Endothelial cell (in vitro differentiated cells): Measurements from ENCODE around the gene PHACTR1. TPM values are rescaled to one million over a fixed set of nuclear protein-coding genes. Genes with fewer than 3 reads are reported as not detected.

ENCODE experiments used
- DNase-seq: peaks from one replicate; pipeline ENCODE4 v3.0.0; 2021; ENCODE audit warnings: low spot score
- H3K27ac Mint-ChIP-seq: one replicate; pipeline ENCODE4 v1.8.0; 2021; ENCODE audit warnings: mixed read lengths, inconsistent platforms; ENCODE audit not compliant: unreplicated experiment
- H3K27me3 Mint-ChIP-seq: one replicate; pipeline ENCODE4 v1.8.0; 2021; ENCODE audit warnings: mild to moderate bottlenecking, moderate library complexity, mixed read lengths, inconsistent platforms; ENCODE audit not compliant: unreplicated experiment
- H3K36me3 Mint-ChIP-seq: one replicate; pipeline ENCODE4 v1.8.0; 2021; ENCODE audit warnings: mild to moderate bottlenecking, low read depth, mixed read lengths, inconsistent platforms; ENCODE audit not compliant: unreplicated experiment
- H3K4me1 Mint-ChIP-seq: one replicate; pipeline ENCODE4 v1.8.0; 2021; ENCODE audit warnings: mild to moderate bottlenecking, mixed read lengths, inconsistent platforms; ENCODE audit not compliant: unreplicated experiment
- H3K4me3 Mint-ChIP-seq: one replicate; pipeline ENCODE4 v1.8.0; 2021; ENCODE audit warnings: mild to moderate bottlenecking, mixed read lengths, inconsistent platforms; ENCODE audit not compliant: unreplicated experiment
- H3K9me3 Mint-ChIP-seq: one replicate; pipeline ENCODE4 v1.8.0; 2021; ENCODE audit warnings: mixed read lengths, inconsistent platforms; ENCODE audit not compliant: unreplicated experiment
- total RNA-seq: library from RNA; stranded (reverse); fragmentation: NEBNext Ultra II Directional; extraction: Animal tissue kit (Norgen Biotek cat#: 25700); gene quantifications from one replicate; pipeline ENCODE4 v1.2.1, GENCODE V29; 2021; ENCODE audit not compliant: unreplicated experiment
- TF ChIP-seq, protein P1 (sequence below): fragments of 200-600 bp; sonication (generic); IDR thresholded peaks from one replicate; pipeline ENCODE4 v1.5.0; 2021; ENCODE audit warnings: antibody characterized with exemption; ENCODE audit not compliant: unreplicated experiment

PHACTR1 gene
- total RNA-seq, 1 donor from 2014 or later, result 39.9 TPM

DNA sequence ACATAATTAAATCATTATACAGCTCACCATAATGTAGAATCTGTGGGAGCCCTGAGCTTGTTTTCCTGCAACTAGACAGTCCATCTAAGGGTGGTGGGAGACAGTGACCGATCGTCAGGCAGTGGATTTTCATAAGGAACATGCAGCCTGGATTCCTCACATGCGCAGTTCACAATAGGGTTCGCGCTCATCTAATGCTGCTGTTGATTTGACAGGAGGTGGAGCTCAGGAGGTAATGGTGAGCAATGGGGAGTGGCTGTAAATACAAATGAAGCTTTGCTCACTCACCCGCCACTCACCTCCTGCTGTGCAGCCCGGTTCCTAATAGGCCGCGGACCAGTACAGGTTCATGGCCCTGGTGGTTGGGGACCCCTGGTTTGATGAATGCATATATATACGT is 470.3 kb downstream of the PHACTR1 start:
- no peak overlapping the region for H3K27ac Mint-ChIP-seq
- H3K4me3 Mint-ChIP-seq, result no peak overlapping the region
- no peaks in the 10 kb centered on the region for H3K27me3 Mint-ChIP-seq
- peaks cover 4% of the 10 kb centered on the region for H3K4me1 Mint-ChIP-seq
- peaks cover 7% of the 10 kb centered on the region for H3K36me3 Mint-ChIP-seq
- no peak for DNase-seq
- no peaks in the 10 kb centered on the region for H3K9me3 Mint-ChIP-seq
- TF ChIP-seq, protein P1, sequence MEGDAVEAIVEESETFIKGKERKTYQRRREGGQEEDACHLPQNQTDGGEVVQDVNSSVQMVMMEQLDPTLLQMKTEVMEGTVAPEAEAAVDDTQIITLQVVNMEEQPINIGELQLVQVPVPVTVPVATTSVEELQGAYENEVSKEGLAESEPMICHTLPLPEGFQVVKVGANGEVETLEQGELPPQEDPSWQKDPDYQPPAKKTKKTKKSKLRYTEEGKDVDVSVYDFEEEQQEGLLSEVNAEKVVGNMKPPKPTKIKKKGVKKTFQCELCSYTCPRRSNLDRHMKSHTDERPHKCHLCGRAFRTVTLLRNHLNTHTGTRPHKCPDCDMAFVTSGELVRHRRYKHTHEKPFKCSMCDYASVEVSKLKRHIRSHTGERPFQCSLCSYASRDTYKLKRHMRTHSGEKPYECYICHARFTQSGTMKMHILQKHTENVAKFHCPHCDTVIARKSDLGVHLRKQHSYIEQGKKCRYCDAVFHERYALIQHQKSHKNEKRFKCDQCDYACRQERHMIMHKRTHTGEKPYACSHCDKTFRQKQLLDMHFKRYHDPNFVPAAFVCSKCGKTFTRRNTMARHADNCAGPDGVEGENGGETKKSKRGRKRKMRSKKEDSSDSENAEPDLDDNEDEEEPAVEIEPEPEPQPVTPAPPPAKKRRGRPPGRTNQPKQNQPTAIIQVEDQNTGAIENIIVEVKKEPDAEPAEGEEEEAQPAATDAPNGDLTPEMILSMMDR, result no peak

DNA sequence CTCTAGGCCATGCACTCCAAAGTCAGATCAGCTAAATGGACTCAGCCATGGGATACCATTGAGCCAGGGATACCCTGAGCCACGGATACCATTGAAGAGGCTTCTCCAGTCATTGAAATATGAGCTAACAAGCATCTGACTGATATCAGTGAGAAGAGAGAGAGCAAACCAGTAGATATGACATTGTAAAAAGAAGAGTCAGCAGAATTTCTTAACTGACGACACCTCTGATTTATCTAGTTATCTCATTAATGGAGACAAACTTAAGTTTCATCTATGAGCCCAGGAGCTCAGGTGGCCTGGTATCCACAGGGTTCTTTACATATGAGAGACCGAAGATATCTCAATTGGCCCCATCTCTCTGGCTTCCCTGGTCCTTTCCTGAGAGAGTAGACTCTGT is 471.1 kb downstream of the PHACTR1 start:
- peaks cover 4% of the 10 kb centered on the region for H3K4me1 Mint-ChIP-seq
- no peaks in the 10 kb centered on the region for H3K27me3 Mint-ChIP-seq
- H3K4me3 Mint-ChIP-seq, result no peak overlapping the region
- TF ChIP-seq, protein P1, result no peak
- H3K9me3 Mint-ChIP-seq, result no peaks in the 10 kb centered on the region
- no peak overlapping the region for H3K27ac Mint-ChIP-seq
- peaks cover 7% of the 10 kb centered on the region for H3K36me3 Mint-ChIP-seq
- DNase-seq, result no peak

DNA sequence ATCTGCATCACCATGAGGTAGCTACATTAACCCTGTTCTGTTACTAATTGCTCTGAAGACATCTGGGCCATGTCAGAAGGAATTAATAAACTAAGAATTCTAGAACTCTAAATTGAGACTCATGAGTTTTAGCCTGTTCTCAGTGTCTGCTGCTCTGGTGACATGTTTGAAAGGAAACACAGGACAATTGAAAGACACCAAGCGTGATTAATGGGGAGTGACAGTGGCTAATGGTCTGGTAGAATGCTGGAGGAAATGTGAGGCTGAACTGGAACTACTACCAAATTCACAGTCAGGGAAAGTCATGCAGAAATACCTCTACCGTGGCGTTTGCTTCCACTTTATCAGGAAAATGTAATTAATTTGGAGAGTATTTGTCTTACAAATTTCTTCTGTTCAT is 471.7 kb downstream of the PHACTR1 start:
- no peaks in the 10 kb centered on the region for H3K9me3 Mint-ChIP-seq
- no peak for DNase-seq

DNA sequence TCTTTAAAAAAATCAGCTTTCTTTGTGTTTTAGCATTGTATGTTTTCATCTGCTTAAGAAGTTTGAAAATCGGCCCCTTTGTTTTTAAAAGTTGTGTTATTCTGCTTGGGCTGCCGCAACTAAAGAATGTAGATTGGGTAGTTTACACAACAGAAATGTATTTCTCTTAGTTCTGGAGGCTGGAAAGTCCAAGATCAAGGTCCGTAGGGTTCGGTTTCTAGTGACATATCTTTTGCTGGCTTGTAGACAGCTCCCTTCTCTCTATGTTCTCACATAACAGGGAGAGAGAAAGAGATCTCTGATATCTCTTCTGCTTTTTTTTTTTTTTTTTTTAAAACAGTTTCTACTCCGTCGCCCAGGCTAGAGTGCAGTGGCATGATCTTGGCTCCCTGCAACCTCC is 473.1 kb downstream of the PHACTR1 start:
- Mint-ChIP-seq H3K27me3 (no peaks in the 10 kb centered on the region), H3K9me3 (no peaks in the 10 kb centered on the region), H3K27ac (no peak overlapping the region), H3K4me3 (no peak overlapping the region), H3K4me1 (peaks cover 4% of the 10 kb centered on the region), H3K36me3 (peaks cover 4% of the 10 kb centered on the region)
- no peak for DNase-seq
- TF ChIP-seq, protein P1, result no peak

More for the DNA sequence above, 471.7 kb downstream of the PHACTR1 start:
- peaks cover 4% of the 10 kb centered on the region for H3K4me1 Mint-ChIP-seq
- no peak overlapping the region for H3K27ac Mint-ChIP-seq
- H3K36me3 Mint-ChIP-seq, result peaks cover 7% of the 10 kb centered on the region
- no peaks in the 10 kb centered on the region for H3K27me3 Mint-ChIP-seq
- H3K4me3 Mint-ChIP-seq, result no peak overlapping the region
- TF ChIP-seq, protein P1, result no peak

DNA sequence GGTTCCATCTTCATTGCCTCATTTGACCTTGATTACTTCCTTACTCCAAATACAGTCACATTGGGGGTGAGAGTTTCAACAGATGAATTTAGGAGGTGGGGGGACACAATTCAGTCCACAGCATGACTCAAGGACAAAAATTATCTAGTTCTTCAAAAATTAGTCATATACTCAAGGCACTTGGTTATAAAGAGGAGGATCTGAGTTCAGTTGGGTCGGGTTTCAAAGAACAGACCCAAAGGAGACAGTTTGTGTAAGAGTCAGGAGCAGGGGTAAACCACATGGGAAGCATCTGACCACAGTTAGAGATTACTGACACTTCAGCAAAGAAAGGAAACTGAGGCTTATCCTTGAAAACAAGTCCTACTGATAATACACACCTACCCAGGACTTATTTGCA is 473.8 kb downstream of the PHACTR1 start:
- Mint-ChIP-seq H3K36me3 (no peaks in the 10 kb centered on the region), H3K4me3 (no peak overlapping the region), H3K27ac (no peak overlapping the region), H3K4me1 (no peaks in the 10 kb centered on the region), H3K9me3 (no peaks in the 10 kb centered on the region), H3K27me3 (no peaks in the 10 kb centered on the region)
- TF ChIP-seq, protein P1, result no peak
- DNase-seq, result no peak
